ENCODE data around the gene LRRC56.

LRRC56 gene

DNA sequence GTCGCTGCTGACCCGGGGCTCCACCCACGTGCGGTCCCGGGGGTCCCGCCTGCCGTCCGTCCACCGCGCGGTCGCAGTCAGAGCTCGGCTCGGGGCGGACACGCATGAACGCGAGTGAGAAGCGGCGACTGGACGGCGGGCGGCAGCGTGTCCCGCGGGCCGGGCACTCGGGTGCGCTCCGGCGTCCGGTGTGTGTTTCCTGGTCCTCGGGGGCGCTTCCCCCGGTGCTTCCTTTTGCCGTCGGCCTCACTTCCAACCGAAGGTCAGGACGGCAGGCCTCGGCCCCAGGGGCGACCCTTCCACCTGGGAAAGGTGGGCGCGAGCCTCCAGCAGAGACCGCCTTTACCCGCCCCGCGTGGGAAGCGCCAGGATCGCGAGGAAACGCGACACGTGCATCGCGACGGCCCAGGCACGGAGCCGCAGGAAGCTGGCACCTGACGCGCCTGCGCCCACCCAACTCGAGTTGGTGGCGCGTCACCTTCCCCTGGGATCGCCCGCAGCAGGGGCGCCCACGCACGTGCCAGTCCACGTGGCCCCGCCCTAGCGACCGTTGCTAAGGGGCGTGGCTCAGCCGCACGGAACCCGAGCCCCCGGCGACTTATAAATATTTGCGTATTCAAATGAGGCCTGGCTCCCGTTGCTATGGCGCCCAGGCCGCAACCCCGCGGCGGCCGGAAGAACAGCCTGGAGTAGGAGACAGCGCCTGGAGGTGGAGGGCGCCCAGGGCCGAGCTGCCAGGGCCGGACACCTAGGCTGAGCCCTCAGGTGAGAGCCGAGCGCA, at the start of gene LRRC56:
TSS of gene LRRC56 (plus strand) at position 687 of the 781 bp plus-strand sequence. CDS start 3,158 bp downstream, outside the sequence.
- peak; percentile 88 for DNase-seq (ENCODE audit: low read depth)

DNA sequence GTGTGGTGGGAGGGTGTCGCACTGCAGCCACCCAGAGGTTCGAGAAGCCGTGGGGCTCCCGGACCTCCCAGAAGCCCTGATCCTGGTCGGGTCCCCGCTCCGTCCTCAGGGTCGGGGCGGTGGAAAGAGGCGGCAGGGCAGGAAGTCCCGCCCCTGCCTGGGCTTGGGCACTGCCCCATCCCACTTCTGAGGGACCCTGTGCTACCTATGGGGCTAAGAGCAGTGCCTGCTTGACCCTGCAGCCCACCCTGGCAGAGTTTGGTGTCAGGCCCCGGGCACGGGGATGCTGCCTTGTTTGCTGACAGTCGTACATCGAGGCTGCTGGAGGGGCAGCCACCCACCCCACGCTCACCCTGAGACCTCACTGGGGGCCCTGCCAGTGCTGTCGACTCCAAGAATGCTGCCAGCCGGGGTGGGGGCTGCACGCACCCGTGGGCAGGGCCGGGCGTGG, 49.7 kb upstream of the LRRC56 start:
- DNase-seq (ENCODE audit: low read depth): no peak

DNA sequence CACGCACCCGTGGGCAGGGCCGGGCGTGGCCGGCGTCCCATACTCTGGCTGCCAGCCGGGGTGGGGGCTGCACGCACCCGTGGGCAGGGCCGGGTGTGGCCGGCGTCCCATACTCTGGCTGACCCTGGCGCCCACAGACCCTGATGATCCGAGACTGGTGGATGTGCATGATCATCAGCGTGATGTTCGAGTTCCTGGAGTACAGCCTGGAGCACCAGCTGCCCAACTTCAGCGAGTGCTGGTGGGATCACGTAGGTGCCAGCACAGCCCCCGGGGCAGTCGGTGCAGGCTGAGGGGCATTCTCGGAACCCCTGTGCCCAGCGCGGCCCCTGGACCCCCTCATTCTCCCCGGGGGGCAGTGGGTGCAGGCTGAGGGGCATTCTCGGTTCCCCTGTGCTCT, 49.3 kb upstream of the LRRC56 start:
- no peak for DNase-seq (ENCODE audit: low read depth)

- DNase-seq (ENCODE audit: low read depth): no peak
These were observed 48.7 kb upstream of the LRRC56 start for GRCh38 chr11:488579-488978.

- DNase-seq (ENCODE audit: low read depth): no peak
These were observed 48.3 kb upstream of the LRRC56 start for GRCh38 chr11:488992-489391.

GRCh38 chr11:489610-490185, 47.6 kb upstream of the LRRC56 start:
- DNase-seq (ENCODE audit: low read depth): no peak

GRCh38 chr11:490186-490929, 47.0 kb upstream of the LRRC56 start:
- no peak for DNase-seq (ENCODE audit: low read depth)

DNA sequence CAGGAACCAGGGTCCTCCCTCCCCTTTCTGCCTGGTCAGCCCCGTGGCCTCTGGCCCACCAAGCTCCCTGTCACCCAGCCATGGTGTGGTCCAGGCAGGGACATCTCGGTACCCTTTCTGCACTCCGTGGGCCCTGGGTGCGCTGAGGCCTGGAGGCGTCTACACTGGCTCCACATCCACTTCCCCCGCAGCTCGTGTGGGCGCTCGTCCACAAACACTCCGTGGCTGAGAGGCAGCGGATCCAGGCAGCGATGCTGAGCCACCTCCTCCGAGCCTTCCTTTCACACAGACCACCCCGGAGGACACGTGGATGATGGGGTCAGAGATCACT, 46.4 kb upstream of the LRRC56 start:
- no peak for DNase-seq (ENCODE audit: low read depth)

DNA sequence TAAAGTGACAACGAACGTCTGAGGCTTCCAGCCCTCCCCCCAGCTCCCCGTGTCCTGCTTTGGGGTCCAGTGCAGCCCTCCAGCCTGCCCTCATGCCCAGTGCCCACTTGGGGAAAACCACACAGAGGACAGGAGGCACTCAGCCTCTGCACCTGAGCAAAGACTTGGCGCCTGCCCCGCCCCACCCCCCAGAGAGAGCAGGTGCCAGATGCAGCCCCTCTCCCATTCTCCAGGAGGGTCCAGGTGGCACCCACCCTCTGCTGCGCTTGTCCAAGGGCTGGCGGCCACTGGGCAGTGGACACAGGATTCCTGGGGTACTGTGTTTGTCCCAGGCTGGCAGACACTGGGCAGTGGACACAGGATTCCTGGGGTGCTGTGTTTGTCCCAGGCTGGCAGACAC, 46.0 kb upstream of the LRRC56 start:
- no peak for DNase-seq (ENCODE audit: low read depth)

DNA sequence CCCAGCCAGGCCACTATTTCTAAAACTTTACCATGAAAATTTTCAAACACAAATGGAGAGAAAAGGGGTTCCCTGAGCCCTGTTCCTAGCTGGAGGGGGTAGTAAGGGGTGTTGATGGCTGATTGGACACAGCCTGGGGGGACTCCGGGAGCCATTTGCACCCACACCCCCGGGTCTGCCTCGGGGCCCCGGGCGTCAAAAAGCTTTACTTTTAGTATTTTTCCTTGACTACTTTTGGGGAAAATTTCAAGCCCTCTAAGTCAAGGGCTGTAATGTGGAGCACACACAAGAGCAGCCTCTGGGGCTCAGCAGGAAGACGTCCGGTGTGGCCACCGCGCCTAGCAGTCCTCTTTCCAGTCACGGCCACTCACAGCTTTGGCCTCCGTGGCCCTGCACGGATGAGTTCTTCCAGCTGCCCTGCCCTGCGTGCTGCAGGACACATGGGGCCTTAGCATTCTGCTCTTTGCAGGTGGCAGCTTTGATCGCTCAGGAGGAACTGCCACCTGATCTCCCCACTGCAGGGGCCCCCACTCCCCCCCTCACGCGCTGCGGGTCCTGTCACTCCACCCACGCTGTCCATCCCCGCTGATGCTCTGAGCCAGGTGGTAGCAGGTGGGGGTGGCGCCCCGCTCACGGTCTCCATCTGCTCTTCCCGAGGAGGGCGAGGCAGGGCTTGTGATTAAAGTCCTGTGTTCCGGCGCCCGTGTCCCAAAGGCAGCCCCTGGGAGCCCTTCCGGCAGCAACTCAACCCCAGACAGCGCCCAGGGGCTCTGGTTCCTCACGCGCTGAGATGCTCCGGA, 44.7 kb upstream of the LRRC56 start:
- no peak for DNase-seq (ENCODE audit: low read depth)

DNA sequence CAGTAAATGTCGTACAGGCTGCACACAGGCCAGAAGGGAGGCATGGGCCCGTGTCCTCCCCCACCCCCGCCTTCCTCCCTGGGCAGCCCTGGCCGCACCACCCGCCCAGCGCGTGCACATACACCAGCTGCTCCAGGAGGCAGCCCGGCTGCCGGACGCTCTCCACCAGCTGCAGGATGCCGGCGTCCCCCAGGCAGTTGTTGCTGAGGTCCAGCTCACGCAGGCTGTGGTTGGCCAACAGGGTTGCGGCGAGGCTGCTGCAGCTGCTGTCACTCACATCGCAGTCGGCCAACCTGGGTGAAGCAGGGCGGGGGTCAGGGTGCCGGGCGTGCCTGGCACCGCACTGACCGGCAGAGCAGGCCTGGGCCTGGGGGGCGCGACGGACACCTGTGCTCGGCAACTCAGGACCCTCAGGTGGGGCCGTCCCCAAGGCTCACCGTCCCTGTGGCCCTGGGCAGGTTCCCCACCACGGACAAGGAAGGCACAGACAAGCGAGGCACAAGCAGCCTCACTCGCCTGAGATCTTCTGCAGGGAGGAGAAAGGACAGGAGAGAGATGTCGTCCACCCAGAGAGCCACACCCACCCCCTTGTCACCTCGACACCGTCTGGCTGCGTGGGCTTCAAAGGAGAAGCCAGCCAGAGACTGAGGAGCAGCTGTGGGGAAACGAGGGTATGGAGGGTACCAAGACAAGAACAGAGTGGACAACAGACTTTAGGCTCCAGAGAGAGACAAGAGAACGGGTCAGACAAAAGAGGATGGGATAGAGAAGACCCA, 42.4 kb upstream of the LRRC56 start:
- DNase-seq (ENCODE audit: low read depth): no peak

DNA sequence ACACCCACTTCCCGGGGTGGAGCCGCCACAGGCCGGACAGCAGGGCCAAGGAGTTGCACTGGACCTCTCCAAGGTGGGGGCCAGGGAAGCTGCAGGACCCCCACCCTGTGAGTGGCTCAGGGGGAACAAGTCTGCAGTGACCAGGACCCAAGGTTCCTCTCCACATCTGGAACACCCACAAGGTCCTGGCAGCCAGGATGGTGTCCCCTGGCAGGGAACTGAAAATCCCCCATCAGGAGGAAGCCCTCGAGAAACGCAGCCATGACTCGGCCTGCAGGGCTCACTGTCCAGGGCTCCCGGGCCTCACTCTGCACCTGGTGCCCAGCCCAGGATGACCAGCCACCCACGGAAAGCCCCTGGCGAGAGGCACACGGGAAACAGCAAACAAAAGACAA, 41.8 kb upstream of the LRRC56 start:
- no peak for DNase-seq (ENCODE audit: low read depth)

GRCh38 chr11:496834-497564, 40.3 kb upstream of the LRRC56 start:
- no peak for DNase-seq (ENCODE audit: low read depth)

- no peak for DNase-seq (ENCODE audit: low read depth)
These were observed 39.6 kb upstream of the LRRC56 start for GRCh38 chr11:497565-498296.

DNA sequence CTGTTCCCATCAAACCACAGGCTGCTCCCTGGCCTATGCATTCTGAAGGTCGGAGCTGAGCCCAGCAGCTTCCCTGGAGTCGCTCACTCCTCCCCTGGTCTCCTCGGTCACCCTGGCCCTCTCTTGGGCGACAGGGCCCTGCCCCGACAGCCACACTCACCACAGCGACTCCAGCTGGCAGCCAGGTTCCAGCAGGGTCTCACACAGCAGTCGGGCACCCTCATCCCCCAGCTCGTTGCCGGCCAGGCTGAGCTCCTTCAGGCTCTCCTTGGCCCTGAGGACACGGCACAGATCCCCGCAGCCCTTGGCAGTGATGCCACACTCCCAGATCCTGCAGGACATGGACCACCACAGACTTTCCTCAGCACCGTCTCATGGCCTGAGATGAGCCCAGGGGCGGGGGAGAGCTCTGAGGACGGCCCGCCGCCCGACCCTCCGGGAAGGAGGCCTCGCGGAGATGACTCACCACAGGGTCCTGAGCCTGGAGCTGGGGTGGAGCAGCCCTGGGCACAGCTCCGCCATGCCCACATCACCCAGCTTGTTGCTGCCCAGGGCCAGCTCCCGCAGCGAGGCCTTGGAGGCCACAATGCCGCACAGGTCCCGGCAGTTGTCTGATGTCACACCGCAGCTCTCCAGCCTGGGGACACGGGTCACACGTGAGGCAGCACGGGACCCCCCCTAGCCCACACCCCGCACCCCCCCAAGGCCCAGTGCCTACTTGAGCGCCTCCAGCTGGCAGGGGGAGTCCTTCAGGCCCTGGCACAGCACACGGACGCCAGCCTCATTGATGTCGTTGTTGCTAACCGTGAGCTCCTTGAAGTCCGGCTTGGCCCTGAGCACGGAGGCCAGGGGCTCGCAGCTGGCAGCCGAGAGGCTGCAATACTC, 38.8 kb upstream of the LRRC56 start:
- DNase-seq (ENCODE audit: low read depth): no peak

- no peak for DNase-seq (ENCODE audit: low read depth)
These were observed 37.9 kb upstream of the LRRC56 start for GRCh38 chr11:499201-500076.

- no peak for DNase-seq (ENCODE audit: low read depth)
These were observed 36.2 kb upstream of the LRRC56 start for GRCh38 chr11:501001-501682.
